ENCODE results near the gene IFFO2.
"Not testable (repeated sequence)": the region's sequence is repeated elsewhere in the genome, so short reads cannot be mapped to it uniquely, and the experiment has no call there.

The IFFO2 gene

DNA sequence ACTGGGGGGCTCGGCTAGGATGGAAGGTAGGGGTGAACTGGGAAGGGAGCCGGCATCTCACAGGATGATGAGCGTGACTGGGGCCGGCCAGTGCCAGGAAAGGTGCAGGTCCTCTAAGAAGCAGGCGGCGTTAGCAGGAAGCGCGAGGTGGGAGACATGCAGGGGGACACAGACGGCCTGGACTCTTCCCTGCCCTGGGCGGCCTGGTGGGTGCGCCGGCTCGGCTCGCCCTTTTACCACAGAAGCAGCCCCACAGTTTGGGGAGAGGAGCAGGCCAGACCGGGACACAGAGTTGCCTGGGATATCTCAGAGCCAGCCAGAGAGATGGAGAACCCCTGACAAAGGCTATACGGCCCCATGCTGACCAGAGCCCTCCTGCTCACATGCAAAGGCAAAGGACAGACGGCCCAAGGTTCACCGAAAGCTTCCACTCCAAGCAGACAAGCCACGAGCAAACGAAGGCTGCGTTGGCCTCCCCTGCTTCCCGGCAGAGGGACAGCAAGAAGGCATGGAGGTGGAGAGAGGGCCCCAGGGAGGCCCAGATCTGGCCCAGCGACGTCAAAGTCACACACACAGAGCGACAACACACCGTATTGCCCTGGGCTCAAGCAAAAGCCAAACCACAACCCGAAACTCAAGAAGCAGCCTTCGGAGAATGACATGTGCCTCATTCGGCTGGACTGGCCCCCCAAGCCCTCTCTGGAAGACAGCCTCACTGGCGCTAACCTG is 39.2 kb downstream of the IFFO2 start:
- no peak for DNase-seq

DNA sequence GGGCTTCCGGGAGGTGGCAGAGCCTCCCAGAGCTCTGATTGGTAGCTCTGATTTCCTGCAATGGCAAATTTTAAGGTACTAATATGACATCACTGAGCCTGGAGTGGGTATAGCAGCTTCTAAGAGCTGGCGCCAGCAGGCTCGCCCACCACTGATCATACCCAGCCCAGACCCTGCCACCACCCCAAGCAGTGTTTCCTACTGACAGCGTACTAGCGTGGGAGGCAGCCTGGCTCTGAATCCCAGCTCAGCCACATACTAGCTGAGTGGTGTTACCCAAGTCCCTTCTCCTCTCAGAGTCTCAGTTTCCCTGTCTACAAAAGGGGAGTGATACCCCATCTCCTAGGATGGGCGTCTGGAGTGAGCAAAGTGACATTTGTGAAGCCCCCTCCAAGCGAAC is 41.1 kb downstream of the IFFO2 start:
- no peak for DNase-seq

DNA sequence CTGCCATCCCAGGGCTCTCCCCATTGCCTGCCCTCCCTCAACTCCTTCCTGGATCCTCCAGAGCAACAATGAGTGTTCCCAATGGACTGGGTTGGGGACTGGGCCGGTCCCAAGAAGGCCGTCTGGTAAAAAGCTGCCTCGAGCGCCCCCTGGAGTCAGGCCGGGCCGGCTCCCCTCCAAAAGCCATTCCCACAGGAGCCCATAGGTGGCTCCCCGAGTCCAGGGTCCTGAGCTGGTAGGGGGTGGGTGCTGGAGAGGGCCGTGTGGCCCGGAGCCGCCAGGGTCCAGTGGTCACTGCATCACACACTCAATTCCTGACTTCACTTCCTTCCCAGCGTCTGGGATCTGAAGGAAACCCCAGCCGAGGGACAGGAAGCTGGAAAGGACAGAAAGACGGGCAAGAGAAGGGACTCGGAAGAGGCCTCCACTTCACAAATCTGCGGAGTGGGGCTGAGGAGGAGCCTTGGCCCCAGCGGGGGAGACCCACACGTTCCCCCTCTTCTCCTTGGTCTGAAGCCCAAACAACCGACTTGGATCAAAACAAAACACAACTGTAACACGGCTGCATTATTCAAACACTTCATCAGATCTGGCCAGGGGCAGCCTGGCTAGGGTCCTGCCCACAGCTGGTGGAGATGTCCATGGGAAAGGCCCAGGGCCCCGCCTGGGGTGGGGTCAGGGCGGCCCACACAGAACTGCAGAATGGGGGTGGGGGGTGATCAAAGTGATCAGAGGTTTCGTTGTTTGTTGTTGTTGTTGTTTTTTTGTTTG is 43.2 kb downstream of the IFFO2 start:
- peak; percentile 47 for DNase-seq

DNA sequence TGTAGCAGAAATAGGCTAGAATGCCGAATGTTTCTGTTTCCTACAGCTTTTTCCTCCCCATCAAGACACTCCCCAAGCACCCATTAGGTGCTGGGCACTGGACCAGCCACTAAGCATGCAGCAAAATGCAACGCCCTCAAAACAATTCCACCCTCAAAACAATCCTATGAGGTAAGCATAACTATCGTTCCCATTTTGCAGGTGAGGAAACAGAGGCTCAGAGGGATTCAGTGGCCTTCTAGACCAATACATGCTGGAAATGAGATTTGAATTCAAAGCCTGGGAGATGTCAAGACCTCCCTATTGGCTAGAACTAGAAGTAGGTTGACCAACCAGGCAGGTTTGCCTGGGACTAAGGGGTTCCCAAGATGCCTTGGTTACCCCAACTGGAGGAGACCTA is 43.9 kb downstream of the IFFO2 start:
- DNase-seq: no peak

DNA sequence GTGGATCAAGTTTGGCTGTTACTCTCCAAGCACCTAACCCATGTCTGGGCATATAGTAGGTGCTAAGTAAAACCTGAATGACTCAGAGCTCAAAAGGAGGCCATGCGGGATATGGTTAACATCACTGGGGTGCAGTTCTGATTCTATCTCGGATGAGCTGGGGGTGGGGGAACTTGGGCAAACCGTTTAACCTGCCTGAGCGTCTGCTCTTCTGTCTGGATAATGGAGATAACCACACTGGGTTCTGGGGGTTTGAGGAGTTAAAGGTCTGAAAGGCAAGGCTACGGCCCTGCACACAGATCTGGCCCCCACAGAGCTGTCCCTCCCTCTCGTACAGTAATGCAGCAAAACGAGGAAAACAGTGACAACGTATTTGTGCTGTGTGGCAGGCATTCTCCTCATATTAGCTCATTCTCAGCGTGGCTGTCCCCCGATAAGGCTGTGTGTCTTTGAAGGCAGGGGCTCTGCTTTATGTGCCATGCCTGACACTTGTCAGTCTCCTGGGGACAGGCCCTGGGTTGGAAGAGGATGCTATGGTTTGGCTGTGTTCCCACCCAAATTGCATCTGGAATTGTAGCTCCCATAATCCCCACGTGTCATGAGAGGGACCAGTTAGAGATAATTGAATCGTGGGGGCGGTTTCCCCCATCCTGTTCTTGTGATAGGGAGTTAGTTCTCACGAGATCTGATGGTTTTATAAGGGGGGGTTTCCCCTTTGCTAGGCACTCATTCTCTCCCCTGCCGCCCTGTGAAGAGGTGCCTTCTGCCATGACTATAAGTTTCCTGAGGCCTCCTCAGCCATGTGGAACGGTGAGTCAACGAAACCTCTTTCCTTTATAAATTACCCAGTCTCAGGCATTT is 47.3 kb downstream of the IFFO2 start:
- no peak for DNase-seq

DNA sequence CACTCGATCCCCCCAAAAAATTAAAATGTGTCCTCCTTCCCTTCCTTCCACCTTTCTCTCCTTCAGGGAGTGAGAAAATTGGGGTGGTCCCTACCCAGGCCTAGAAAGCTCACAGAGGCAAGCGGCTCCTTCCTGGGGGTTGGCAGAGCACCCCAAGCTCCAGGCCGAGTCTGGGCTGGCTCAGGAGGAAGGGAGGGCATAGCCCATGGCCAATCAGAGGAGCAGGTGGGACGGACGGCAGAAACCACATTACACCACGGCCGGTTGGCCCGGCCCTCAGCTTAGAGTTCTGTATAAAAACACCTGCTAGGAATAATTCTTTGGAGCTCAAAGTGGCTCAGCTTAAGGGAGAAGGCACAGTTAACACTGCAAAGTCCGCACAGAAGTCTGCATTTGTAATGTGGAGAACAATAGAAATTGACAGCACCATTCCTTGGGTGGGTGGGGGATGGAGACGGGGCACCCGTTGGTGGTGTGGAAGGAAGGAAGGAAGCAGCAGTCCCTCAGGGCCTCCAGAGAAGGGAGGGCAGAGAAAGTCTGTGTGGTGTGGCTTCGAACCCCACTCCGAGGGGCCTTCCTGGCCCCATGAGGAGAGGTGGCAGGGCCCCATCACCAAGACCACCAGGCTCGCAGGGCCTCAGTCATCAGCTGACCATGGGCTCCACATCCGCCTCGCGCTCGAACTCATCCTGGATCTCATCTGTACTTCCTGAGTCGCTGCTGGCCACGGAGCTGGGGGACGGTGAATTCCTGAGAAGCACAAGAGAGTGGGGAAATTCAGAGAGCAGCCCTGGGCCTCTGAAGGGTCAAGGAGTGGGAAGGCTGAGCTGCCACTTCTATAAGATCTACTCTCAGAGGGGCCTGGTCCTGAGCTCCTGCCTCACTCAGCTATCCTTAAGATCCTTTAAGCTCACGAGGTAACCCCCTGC is 48.3 kb downstream of the IFFO2 start:
- DNase-seq: peak; percentile 60

DNA sequence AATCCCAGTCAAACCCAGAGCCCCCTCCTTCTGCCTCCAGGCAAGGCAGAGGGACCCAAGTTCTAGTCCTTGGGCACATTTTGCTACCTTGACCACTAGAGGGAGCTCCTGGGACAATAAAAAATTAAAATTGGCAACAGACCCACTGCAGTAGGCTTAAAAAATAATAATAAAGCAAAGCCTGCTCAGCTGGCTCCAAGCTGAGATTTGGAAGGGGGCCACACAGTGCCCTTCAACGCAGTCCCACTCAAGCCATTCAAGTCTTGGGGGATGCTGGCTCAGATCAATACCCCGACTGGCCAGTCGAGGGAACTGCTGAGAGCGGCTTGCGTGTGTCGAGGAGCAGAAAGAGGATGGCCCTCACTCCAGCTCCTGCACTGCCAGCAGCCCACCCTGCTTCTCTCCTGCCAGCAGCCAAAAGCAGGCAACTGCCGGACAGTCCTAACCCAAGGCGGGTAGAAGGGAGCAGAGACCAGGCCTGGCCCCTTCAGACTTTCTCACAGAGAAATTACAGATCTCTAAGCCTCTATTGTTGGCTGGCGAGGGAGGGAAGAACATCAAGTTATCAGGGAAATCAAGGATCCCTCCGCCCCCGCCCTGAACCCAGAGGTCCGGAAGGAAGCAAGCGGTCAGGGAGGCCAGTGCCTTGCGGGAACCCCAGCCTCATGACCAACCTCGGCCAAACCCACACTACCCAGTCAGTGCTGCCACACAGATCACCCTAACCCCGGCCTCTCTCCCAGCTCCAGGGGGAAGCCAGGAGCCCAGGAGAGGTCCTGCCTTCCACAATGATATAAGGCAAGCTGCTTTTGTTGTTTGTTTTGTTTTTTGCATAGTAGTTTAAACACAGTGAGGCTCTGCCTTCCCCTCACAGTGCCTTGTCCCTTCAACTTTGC is 49.2 kb downstream of the IFFO2 start:
- DNase-seq: peak; percentile 47

DNA sequence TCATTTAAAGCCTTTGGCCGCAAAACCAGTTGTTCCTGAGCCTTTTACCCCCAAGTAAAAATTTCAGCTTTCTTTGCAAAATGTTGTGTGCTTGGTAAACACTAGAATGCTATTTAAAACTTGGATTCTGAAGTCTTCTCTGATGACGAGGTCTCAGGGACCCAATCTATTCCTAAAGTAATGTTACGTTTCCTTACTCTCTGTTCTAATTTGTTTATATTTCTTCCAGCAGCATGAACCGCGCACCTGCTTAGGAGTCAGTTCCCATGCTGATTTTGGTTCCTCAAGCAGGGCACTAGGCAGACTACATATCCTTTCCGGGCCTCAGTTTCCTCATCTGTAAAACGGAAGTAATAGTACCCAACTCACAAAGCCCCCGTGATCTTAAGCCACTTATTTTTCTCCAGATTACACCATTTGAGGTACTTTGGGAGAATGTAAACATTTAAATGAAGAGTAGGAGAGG is 53.2 kb downstream of the IFFO2 start:
- no peak for DNase-seq

DNA sequence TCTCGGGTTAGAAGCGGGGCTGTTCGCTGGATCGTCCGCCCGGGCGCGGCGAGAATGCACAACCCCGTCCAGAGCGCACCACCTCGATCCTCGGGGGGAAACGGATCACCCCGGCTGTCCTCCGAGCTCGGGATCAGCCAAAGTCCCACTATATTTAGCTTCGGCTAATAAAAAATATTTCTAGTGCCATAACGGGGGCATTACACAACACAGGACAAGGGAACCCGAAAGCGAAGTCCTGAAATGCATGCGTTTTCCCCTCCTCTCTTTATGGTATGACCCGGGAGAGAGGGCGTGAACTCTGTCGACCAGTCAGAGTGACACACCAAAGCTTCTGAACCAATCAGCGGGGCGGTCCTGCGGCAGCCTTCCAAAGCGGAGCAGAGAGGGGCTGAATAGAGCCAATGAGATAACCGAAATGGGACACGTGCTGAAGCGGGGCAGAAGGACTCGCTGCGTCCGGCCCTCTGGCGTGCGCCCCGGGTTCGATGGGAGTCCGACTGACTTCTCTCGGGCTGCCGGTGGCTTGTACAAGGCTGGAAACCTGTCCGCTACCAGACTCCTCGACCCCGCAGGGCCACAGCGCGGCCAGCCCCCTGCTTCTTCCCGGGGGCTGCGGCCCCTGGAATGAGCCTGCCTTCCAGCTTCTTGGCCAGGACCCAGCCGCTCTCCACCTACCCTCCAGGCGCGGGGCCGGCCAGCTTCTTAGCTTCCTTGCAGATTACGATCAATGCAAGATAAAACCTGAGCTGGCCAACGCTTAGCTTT is 53.8 kb downstream of the IFFO2 start, which contains the start of gene ALDH4A1:
Gene ALDH4A1, minus strand, starts transcription at position 33 of the 768 bp plus-strand sequence. Its CDS starts 32 bp downstream, at position 1.
- DNase-seq: peak; percentile 95

DNA sequence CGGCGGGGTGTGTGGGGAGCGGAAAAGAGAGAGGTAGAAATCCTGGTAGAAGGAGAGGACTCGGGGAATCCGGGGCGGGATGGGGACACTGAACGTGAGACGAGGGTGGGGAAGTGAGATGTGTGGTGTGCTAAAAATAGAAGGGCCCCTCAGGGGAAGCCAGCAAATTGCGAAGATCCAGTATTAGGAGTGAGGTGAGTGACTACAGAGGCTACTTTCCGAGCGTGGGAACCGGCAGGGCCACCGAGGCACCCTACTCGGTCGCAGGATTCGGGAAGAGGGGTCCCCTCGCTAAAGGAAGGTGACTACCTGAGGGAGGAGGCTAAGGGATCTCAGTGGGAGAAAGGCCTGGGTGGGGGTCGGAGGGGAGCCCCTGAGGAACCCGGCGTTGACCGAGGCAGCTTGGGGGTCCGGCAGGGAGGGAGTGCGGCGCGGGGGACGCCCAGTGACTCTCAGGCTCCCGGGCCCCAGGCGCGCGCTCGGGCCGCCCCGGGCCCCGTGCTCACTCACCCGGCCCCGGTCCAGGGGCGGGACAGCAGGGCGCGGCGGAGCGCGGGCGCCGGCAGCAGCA is 54.4 kb downstream of the IFFO2 start:
- DNase-seq: no peak

DNA sequence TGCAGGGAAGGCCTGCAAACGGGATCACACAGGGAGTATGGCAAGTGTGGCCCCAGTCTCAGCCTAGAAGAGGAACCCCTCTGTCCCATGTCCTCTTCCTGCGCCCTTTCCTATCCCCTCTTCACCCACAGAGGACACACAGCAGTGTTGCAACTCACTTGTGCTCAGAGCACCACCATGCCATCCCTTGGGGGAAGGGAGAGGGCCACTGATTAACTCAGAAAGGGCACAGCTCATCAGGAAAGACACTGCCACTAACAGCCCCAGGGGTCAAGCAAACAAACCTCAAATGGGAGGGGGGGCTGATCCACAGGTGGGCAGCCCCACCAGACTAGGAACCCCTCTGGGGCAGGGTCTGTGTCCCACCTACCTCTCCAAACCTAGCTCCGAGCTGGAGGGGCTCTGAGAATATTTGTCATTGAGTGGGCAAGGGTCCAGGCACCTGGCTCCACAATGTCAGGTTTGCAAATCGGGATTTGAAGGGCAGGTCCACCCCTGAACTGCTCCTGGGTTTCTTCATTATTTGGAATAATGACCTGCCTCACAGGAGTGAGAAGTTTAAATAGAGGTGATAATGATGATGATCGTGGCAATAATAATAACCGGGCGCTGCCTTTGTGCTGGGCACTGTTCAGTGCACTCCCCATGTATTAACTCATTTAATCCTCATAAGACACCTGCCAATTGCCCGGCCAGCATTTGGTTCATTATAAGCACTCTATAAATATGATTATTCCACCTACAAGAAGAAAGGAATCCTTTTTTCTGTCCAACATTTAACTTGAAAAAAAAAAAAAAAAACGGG is 55.1 kb downstream of the IFFO2 start:
- DNase-seq: no peak

DNA sequence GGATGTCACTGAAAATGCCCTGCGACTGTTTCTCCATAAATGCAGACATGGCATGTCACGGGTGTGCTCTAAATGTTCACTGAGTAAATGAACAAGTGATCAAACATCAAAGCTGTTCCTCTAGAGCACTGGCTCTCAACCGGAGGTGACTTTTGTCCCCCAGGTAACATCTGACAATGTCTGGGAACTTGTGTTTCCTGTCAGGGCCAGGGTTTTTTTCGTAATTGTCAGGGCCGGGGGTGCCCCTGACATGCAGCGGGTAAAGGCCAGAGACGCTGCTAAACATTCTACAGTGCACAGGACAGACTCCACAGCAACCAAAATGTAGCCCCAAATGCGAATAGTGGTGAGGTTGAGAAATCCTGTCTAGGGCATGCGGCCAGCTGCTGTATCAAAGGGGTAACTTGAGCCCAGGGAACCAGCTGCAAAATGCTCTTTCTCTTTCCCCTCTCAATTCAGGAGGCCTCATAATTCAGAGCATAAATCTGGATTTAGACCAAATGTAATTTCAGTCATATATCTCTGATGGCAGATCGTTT is 56.1 kb downstream of the IFFO2 start:
- no peak for DNase-seq

DNA sequence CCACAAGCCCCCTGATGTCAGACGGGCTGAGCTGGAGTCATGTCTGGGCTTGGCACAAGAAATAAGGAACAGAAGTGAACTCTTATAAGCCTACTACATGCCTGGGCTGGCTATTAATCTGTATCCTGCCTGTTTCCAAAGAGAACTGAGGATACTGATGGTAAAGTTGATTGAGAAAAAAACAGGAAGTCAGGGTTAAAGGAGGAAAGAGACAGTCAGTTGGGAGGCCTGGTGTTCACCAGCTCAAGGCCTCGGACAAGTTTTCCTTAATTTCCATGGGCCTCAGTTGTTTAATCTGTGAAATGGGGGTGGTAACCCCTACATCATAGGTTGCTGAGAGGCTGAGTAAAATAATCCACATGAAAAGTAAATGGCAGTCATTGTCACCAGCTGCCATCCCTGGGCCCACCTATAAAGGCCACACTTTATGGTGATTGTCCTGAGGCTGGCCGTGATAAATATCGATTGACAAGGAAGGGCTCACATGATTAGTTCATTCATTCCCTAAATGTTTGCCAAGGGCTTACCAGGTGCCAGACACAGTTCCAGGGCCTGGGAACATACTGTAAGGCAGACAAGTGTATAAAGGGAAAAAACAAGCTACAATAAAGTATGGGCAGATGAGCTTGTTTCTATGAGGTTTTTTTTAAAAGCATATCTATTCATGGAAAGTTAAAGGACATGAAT is 57.0 kb downstream of the IFFO2 start:
- DNase-seq: no peak

DNA sequence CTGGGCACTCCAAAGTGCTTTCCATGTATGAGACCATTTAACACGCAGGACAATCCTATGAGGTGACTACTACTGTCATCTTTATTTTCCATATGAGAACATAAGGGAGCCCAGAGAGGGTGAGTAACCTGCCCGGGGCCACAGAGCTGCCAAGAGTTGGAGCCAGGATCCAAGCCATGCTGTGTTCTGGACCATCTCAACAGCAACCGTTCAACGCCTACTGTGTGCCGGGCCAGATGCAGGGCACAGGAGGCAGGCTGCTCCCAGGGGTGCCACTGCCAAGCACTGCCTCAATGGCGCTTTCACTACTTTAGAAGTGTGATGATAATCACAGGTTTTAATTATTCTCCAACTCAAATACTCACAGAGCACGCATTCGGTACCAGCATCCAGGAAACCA is 57.9 kb downstream of the IFFO2 start:
- DNase-seq: no peak

DNA sequence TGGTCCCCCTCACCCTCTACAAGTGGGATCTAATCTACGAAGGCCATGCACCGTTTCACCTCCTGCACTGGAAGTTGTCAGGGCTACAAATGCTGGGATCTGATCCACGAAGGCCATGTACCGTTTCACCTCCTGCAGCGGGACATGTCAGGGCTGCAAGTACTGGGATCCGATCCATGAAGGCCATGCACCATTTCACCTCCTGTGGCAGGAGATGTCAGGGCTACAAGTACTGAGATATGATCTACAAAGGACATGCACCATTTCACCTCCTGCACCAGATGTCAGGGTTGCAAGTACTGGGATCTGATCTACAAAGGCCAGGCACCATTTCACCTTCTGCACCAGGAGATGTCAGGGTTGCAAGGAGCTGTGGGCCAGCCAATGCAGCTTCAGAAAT is 61.2 kb downstream of the IFFO2 start:
- DNase-seq: no peak

DNA sequence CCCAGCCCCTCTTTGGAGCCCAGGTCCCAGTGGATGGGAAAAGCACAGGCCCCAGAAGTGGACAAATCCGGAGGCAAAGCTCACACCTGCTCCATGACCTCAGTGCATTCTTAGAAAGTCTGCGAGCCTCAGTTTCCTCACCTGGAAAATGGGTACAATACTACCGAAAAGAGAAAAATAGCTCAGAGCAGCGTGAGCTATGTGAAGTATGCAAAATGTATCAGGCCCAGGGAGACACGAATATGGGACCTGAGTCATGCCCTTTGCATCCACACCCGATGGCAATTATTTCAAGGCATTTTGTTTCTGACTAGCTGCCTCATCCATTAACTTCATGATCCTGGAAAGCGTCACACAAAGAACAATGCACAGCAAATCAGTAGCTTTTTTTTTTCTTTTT is 63.4 kb downstream of the IFFO2 start:
- no peak for DNase-seq

DNA sequence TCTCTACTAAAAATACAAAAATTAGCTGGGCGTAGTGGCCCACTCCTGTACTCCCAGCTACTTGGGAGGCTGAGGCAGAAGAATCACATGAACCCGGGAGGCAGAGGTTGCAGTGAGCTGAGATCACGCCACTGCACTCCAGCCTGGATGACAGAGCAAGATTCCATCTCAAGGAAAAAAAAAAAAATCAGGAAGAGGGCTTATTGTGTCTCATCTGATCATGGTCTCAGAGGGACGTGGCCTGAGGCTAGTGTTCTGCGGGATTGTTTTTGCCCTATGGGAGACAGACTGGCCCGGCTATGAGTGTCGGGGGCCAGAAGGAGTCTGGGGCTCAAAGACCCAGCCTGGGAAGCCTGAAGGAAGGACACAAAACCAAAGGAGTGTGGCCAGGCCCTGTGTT is 64.6 kb downstream of the IFFO2 start:
- not testable (repeated sequence) for DNase-seq

DNA sequence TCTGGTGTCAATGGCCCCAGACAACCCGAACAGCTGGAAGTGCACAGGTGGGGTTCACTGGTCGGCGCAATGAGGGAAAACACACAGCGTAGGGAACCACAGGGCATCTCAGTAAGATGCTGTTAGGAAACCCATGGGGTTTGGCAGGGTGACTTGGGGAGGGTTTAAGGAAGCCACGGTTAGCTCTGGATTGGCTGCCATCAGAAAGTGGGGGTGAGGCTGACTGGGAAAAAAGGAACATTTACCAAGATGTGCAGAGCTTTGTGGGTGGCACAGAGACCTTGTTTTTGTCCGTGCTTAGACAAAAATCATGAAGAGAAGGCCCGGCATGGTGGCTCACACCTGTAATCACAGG is 65.1 kb downstream of the IFFO2 start:
- no peak for DNase-seq
